ENCODE data around the gene IFNA16. TPM values are rescaled to one million over a fixed set of nuclear protein-coding genes. Genes with fewer than 3 reads are reported as not detected.
"Not testable (repeated sequence)": the region's sequence is repeated elsewhere in the genome, so short reads cannot be mapped to it uniquely, and the experiment has no call there.

The IFNA16 gene
- polyA plus RNA-seq, 1 donor (not counting 4 experiments of a cell fraction or from before 2014, with no cell fraction given) = not detected

DNA sequence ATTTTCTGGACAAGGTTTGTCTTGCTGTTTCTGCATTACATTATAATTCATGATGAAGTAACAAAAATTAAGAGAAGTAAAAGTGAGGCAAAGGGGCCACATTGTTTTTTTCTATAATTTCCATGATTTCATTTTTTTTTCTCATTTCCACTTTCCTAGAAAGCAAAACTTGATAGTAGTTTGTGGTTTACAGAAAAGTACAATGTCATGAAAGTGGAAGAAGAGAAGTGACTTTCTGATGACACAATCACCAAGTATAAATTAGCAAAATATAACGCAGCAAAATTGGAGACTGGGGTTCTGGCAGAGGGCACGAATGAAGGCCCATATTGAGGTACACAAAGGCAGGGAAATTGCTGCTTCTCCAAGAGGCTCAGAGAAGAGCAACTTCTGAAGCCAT is 27.7 kb upstream of the IFNA16 start:
- Histone ChIP-seq H3K9ac (ENCODE audit: control insufficient read depth, extremely low read depth, insufficient read depth, low read length) (no peak overlapping the region), H2AFZ (ENCODE audit: control insufficient read depth, low read length) (no peak overlapping the region), H4K20me1 (ENCODE audit: control insufficient read depth, extremely low read depth, insufficient read depth, low read length) (no peaks in the 10 kb centered on the region), H3K36me3 (ENCODE audit: control insufficient read depth in 2 of 2, extremely low read depth in 1 of 2, insufficient read depth in 2 of 2, low read length in 2 of 2) (no peaks in the 10 kb centered on the region), H3K9me3 (ENCODE audit: control insufficient read depth, low read depth, low read length) (no peaks in the 10 kb centered on the region), H3K4me2 (ENCODE audit: control insufficient read depth, extremely low read depth, insufficient read depth, low read depth, low read length) (no peak overlapping the region), H3K9me1 (ENCODE audit: control insufficient read depth, extremely low read depth, insufficient read depth, low read length) (no peaks in the 10 kb centered on the region), H3K27ac (ENCODE audit: control insufficient read depth, insufficient read depth, low read length) (no peak overlapping the region), H3K27me3 (ENCODE audit: control insufficient read depth, extremely low read depth, insufficient read depth, low read length) (peaks cover 9% of the 10 kb centered on the region), H3K4me1 (ENCODE audit: control insufficient read depth, extremely low read depth, insufficient read depth, low read length) (no peaks in the 10 kb centered on the region), H3K79me2 (ENCODE audit: control insufficient read depth, insufficient read depth, low read length) (no peaks in the 10 kb centered on the region), H3K4me3 (ENCODE audit: control insufficient read depth in 2 of 3, extremely low read depth in 1 of 3, insufficient read depth in 2 of 3, low read depth in 1 of 3, low read length in 3 of 3) (no peak overlapping the region)
- DNase-seq (ENCODE audit: low read depth, low spot score) = no peak
- FAIRE-seq = no peak
- TF ChIP-seq, protein P1, sequence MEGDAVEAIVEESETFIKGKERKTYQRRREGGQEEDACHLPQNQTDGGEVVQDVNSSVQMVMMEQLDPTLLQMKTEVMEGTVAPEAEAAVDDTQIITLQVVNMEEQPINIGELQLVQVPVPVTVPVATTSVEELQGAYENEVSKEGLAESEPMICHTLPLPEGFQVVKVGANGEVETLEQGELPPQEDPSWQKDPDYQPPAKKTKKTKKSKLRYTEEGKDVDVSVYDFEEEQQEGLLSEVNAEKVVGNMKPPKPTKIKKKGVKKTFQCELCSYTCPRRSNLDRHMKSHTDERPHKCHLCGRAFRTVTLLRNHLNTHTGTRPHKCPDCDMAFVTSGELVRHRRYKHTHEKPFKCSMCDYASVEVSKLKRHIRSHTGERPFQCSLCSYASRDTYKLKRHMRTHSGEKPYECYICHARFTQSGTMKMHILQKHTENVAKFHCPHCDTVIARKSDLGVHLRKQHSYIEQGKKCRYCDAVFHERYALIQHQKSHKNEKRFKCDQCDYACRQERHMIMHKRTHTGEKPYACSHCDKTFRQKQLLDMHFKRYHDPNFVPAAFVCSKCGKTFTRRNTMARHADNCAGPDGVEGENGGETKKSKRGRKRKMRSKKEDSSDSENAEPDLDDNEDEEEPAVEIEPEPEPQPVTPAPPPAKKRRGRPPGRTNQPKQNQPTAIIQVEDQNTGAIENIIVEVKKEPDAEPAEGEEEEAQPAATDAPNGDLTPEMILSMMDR (optimal IDR thresholded peaks at IDR 0.05 in 1 of 3, IDR thresholded peaks at IDR 0.05 in 1 of 3, conservative IDR thresholded peaks at IDR 0.05 in 1 of 3; ENCODE audit: extremely low read depth in 1 of 3, insufficient read depth in 2 of 3, low read length in 3 of 3) = no peak
- no peak for TF ChIP-seq EZH2 (IDR thresholded peaks at IDR 0.05; ENCODE audit: low read length)
- dilution Hi-C loops (cut with MboI; ENCODE audit: extremely low pct_ligation_motif_present, low sequenced_read_pairs) = no loop called here

DNA sequence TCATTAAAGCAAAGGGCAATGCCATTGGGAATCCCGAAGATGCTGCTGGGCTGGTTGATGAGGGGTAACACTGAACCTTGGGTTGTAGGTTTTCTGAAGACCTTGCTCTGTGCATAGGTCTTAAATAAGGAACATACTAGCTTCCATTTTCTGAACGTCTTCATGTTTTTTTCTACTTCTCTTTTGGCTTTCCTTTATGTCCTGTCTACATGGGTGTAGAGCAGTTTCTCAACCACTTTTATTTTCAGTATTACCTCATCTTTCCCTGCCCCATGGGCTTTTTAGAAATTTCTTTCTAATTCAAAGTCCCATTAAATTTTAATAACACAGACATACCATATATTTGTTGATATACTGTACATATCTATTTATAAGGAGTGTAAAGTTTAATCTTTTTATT is 22.8 kb upstream of the IFNA16 start, which contains the start of gene IFNA14:
TSS of gene IFNA14 (minus strand) at position 95 of the 400 bp plus-strand sequence. CDS start at position 25, 70 bp downstream.
- FAIRE-seq (no peak), DNase-seq (ENCODE audit: low read depth, low spot score) (no peak)
- Histone ChIP-seq H3K27ac (ENCODE audit: control insufficient read depth, insufficient read depth, low read length) (no peak within 1 kb of the TSS), H3K9me1 (ENCODE audit: control insufficient read depth, extremely low read depth, insufficient read depth, low read length) (no peaks in the 10 kb centered on the region), H4K20me1 (ENCODE audit: control insufficient read depth, extremely low read depth, insufficient read depth, low read length) (no peaks in the 10 kb centered on the region), H3K4me2 (ENCODE audit: control insufficient read depth, extremely low read depth, insufficient read depth, low read depth, low read length) (no peak within 1 kb of the TSS), H2AFZ (ENCODE audit: control insufficient read depth, low read length) (no peak within 1 kb of the TSS), H3K79me2 (ENCODE audit: control insufficient read depth, insufficient read depth, low read length) (no peaks in the 10 kb centered on the region), H3K9ac (ENCODE audit: control insufficient read depth, extremely low read depth, insufficient read depth, low read length) (no peak within 1 kb of the TSS), H3K4me1 (ENCODE audit: control insufficient read depth, extremely low read depth, insufficient read depth, low read length) (no peaks in the 10 kb centered on the region), H3K27me3 (ENCODE audit: control insufficient read depth, extremely low read depth, insufficient read depth, low read length) (peaks cover 12% of the 10 kb centered on the region), H3K9me3 (ENCODE audit: control insufficient read depth, low read depth, low read length) (no peaks in the 10 kb centered on the region), H3K4me3 (ENCODE audit: control insufficient read depth in 2 of 3, extremely low read depth in 1 of 3, insufficient read depth in 2 of 3, low read depth in 1 of 3, low read length in 3 of 3) (no peak within 1 kb of the TSS), H3K36me3 (ENCODE audit: control insufficient read depth in 2 of 2, extremely low read depth in 1 of 2, insufficient read depth in 2 of 2, low read length in 2 of 2) (no peaks in the 10 kb centered on the region)
- dilution Hi-C loops (cut with MboI; ENCODE audit: extremely low pct_ligation_motif_present, low sequenced_read_pairs) = no loop called here
- TF ChIP-seq, protein P1 (optimal IDR thresholded peaks at IDR 0.05 in 1 of 3, IDR thresholded peaks at IDR 0.05 in 1 of 3, conservative IDR thresholded peaks at IDR 0.05 in 1 of 3; ENCODE audit: extremely low read depth in 1 of 3, insufficient read depth in 2 of 3, low read length in 3 of 3) = no peak
- no peak for TF ChIP-seq EZH2 (IDR thresholded peaks at IDR 0.05; ENCODE audit: low read length)

DNA sequence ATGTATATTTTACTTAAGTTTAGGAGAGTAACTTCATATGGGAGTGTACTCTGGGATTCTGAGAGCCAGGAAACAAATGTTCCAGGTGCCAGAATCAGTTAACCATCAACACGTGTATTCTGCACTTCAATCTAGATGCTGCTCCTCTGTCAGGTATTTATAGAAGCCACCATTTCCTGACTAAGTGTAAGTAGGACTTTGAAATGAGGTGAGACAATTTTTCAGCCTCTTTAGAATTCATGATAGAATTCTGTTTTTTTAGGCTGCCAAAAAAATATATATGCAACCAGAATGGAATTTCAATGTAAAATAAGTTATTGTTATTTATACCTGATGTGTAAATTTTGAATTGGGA is 19.2 kb upstream of the IFNA16 start:
- H3K27ac ChIP-seq (ENCODE audit: control insufficient read depth, insufficient read depth, low read length); DNase-seq (ENCODE audit: low read depth, low spot score); H4K20me1 ChIP-seq (ENCODE audit: control insufficient read depth, extremely low read depth, insufficient read depth, low read length); H3K4me1 ChIP-seq (ENCODE audit: control insufficient read depth, extremely low read depth, insufficient read depth, low read length); H3K36me3 ChIP-seq (ENCODE audit: control insufficient read depth in 2 of 2, extremely low read depth in 1 of 2, insufficient read depth in 2 of 2, low read length in 2 of 2); dilution Hi-C loops (cut with MboI; ENCODE audit: extremely low pct_ligation_motif_present, low sequenced_read_pairs); H2AFZ ChIP-seq (ENCODE audit: control insufficient read depth, low read length); H3K4me2 ChIP-seq (ENCODE audit: control insufficient read depth, extremely low read depth, insufficient read depth, low read depth, low read length); H3K9me1 ChIP-seq (ENCODE audit: control insufficient read depth, extremely low read depth, insufficient read depth, low read length); H3K9me3 ChIP-seq (ENCODE audit: control insufficient read depth, low read depth, low read length); H3K79me2 ChIP-seq (ENCODE audit: control insufficient read depth, insufficient read depth, low read length); H3K4me3 ChIP-seq (ENCODE audit: control insufficient read depth in 2 of 3, extremely low read depth in 1 of 3, insufficient read depth in 2 of 3, low read depth in 1 of 3, low read length in 3 of 3); H3K9ac ChIP-seq (ENCODE audit: control insufficient read depth, extremely low read depth, insufficient read depth, low read length); FAIRE-seq: not testable (repeated sequence)
- peaks cover 14% of the 10 kb centered on the region for H3K27me3 ChIP-seq (ENCODE audit: control insufficient read depth, extremely low read depth, insufficient read depth, low read length)
